Astrocyte (in vitro differentiated cells and primary cell): ENCODE data around the gene ITGA3.

ENCODE experiments used
- EZH2 ChIP-seq: IDR thresholded peaks from 2 replicates; pipeline ENCODE4 v1.6.1; 2012; ENCODE audit warnings: mild to moderate bottlenecking, low read length, inconsistent platforms; ENCODE audit not compliant: insufficient read depth
- TF ChIP-seq, protein P1 (sequence below): IDR thresholded peaks from 2 replicates; pipeline ENCODE4 v1.5.1; 2011; ENCODE audit warnings: low read depth, mild to moderate bottlenecking, inconsistent platforms, low read length, moderate library complexity; ENCODE audit not compliant: insufficient read depth

DNA sequence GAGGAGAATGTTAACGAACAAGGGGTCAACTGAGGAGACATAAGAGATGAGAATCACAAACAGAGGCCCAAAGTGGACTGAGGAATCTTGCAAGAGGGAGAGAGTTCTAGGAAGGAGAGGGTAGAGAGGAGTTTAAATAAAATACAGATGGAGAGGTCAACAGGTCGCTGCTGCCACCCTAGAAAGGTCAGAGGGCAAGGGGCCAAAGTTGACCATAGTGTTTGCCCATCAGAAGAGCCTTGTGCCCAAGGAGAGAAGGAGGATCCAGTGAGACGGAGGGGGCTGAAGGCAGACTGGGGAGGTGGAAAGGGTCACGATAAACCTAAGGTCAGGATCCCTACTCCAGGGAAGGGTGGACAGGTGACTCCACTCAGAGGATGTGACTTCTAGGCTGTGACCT, 6.9 kb upstream of the ITGA3 start:
- TF ChIP-seq, protein P1, sequence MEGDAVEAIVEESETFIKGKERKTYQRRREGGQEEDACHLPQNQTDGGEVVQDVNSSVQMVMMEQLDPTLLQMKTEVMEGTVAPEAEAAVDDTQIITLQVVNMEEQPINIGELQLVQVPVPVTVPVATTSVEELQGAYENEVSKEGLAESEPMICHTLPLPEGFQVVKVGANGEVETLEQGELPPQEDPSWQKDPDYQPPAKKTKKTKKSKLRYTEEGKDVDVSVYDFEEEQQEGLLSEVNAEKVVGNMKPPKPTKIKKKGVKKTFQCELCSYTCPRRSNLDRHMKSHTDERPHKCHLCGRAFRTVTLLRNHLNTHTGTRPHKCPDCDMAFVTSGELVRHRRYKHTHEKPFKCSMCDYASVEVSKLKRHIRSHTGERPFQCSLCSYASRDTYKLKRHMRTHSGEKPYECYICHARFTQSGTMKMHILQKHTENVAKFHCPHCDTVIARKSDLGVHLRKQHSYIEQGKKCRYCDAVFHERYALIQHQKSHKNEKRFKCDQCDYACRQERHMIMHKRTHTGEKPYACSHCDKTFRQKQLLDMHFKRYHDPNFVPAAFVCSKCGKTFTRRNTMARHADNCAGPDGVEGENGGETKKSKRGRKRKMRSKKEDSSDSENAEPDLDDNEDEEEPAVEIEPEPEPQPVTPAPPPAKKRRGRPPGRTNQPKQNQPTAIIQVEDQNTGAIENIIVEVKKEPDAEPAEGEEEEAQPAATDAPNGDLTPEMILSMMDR, result no peak
- no peak for TF ChIP-seq EZH2
